HG03558 (cell line): Measurements from ENCODE around the gene GET4.
"Not testable (repeated sequence)": the region's sequence is repeated elsewhere in the genome, so short reads cannot be mapped to it uniquely, and the experiment has no call there.

ENCODE experiments used
- ATAC-seq: cut with Tn5 transposase; IDR thresholded peaks from one replicate; pipeline ENCODE4 v1.9.1; 2021; ENCODE audit warnings: moderate number of reproducible peaks; ENCODE audit not compliant: unreplicated experiment; ENCODE audit errors: extremely low read depth

GET4 gene

DNA sequence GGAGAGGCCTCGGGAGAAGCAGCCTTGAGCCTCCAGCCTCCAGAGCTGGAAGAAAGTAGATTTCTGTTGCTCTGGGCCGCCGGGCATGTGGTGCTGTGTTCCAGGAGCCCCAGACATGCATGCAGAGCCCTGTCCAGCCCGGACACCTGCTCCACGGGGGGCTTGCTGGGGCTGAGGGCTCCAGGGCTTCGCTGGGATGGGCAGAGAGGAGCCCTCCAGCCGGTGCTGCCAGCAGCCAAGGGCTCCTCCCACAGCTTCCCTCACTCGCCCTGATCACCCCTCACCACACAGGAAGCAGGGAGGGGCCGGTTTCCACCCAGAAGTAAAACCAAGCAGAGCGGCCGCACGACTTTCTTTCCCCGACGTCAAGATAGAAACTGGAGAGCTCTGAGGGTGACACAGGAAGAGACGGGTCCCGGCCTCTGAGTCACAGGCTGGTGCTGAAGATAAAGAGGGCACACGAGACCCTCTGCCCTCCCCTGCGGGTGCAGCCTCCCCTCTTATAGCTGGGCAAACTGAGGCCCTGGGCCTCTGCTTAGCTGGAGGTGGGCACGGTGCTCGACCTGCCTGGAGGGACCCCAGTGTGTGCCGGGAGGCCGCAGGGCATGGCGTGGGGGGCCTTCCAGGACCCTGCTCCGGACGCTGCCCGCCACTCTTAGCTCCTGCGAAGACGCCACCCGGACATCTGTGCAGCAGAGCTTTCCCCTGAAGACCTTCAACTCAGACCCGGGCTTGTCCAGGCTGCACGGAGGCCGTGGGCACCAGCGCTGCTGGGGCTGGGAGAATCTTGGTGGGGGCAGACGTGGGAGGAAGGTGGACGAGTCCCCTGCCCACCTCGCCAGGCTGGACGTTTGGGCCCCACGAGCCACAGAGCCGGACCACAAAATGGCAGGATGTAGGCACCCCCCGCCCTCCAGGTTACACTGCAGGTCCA lies 47.0 kb downstream of the GET4 start:
- peak; percentile 51 for ATAC-seq

- not testable (repeated sequence) for ATAC-seq
Observed at GRCh38 chr7:924042-924441, 47.7 kb downstream of the GET4 start.

DNA sequence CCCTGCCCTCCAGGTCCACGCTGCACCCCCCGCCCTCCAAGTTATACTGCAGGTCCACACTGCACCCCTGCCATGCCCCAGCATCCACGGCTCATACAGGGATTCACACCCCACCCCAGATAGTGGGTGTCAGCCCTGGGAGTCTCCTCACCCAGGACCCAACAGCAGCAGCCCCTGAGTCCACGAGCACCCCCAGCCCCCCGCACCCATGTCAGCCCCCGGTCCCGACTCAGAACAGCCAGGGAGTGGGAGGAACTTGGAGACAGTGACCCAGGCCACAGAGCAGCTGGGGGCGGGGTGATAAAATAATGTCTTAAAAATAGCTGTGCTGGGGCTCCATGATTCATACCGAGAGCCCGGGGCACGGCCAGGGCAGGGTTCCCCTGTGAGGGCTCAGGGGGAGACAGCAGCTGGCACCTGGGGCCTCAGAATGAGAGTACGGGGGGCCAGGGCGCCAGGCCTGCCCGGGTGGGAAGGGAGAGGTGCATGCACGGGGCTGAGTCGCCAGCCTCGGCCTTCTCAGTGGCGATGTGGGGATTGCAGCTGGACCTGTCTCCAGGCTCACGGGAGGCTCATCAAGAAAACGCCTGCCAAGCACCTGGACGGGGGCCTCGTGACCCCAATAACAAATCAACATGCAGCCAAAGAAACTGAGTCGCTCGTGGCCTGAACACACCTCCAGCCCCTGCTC lies 48.3 kb downstream of the GET4 start:
- no peak for ATAC-seq

- ATAC-seq, result no peak
Observed at GRCh38 chr7:925601-926000, 49.2 kb downstream of the GET4 start.

- ATAC-seq, result no peak
Observed at GRCh38 chr7:926061-927030, 50.0 kb downstream of the GET4 start.

DNA sequence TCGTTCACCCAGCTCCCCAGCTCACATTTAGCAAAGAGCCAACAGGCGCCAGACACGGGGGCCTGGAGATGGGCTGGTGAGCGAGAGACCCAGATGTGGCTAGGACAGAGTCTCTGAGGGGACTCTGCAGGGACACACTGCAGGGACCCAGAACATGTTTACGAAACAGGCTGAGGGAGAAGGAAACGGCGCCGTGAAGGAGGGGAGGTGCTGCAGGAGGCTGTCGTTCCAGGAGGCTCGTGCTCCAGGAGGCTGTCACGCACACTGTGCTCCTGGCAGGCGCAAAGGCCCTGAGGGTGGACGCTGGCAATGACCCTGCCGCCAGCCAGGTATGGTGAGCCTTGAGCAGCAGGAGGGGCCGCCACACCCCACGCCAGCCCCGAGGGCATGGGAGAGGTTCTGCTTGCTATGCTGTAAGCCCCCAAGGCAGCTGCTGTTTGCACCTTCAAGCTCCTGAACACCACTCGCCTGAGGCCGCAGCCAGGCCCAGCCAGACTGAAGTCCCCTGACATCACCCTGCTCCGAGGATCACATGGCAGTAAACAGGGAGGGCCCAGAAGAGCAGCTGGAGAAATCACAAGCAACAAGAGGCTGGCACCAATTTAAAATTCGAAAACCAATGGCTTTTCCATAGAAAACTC lies 50.8 kb downstream of the GET4 start:
- no peak for ATAC-seq

DNA sequence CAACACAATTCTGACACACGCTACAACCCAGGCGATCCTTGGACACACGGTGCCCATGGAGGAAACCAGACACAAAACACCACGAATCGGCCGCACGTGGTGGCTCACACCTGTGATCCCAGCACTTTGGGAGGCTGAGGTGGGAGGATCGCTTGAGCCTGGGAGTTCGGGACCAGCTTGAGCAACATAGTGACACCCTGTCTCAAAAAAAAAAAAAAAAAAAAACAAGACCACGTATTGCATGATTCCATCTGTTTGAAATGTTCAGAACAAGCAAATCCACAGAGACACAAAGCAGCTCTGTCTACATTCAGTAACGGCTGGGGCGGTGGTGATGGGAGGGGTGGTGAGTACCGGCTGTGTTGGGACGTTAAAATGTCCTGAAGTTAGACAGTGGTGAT lies 53.0 kb downstream of the GET4 start:
- ATAC-seq, result no peak

- ATAC-seq, result no peak
Observed at GRCh38 chr7:930975-931758, 54.8 kb downstream of the GET4 start.

DNA sequence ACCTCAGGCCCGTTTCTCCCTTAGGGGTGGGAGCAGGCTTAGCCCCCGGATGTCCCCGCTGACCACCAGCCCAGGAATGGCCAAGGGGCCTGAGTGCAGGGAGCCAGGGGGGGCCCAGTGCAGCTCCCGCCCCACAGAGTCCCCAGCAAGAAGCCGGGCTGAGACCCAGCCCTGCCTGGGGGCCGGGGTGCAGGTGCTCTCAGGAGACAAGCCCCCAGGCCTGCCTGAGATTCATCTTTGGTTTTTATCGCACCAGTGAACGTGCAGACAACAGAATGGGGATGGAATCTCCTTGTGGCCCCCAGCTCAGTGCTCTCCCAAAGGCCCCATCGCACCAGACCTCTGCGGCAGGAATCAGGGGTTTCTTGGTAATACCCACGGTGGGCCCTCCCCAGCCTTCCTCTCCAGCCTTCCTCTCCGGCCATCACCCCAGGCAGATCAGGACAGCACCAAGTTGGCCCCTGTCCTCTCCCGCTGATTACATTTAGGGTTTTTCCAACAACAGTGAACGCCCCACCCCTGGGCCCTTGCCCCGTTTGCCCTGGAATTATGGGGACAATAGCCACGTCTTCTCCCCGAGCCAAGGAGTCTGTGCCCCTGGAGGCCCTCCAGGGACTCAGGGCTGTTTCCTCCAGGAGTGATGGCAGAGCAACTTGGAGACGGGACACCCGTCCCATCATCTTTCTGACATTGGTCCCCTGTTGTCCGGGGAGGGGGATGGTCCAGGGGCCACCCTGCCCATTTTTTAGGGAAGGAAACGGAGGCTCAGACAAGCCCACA lies 55.7 kb downstream of the GET4 start:
- no peak for ATAC-seq

- no peak for ATAC-seq
Observed at GRCh38 chr7:932651-932975, 56.3 kb downstream of the GET4 start.

DNA sequence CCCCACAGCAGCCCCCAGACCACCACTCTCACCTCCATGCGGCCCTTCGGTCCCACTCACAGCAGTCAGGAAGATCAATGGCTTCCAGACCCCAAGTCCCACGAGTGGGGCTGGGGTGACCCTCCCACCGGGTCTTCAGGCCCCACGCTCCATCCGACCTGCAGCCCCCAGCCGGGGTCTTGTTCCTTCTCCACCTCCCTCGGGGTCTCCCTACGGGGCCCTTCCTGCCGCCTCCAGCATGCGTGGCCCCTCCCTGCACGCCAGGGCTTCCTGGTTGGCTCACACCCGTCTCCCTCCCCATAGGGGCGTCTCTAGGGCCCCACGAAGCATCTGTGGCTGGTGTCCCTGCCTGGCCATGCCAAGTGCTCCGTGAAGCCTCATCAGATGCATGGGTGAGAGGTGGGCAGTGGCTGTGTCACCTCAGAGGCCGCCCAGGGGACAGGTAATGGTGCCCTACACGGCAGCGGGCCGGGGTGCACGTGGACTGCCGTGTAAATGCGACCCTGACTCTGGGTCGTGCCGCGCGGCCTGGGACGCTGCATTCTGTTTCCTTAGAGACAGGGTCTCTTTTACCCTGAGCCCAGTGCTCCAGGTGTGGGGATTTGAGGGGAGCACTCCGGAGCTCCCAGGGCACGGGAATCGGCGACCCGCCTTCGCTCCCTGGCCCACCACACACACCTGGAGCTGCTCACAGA lies 58.3 kb downstream of the GET4 start:
- ATAC-seq, result no peak

GRCh38 chr7:935164-935873 lies 59.0 kb downstream of the GET4 start:
- no peak for ATAC-seq

- no peak for ATAC-seq
Observed at GRCh38 chr7:935874-936385, 59.6 kb downstream of the GET4 start.

DNA sequence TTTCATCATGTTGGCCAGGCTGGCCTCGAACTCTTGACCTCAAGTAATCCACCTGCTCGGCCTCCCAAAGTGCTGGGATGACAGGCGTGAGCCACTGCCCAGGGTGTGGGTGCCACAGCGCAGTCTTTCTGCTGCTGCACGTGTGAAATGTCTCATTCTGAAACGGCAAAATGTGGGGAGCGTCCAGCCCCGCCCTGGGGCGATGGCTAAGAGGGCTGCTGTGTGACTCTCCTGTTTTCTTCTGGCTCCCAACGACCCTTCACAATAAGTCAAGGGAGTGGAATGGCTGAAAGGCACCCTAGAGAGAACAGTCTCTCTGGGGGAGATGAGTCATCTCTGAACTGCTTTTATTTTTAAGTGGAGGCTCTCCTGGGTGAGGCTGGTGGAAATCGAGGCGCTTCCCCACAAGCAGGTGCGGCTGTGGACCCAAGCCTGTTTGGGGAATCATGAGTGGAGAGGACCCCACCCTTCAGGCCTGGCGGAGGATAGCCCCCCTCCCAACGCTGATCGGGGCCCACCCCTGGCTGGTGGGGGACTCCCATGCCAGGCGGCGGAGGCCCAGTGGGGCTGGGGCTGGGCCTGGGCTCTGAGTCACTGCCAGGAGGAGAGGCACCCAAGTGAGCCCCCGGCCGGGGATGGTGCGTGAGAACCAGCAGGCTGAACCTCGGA lies 60.2 kb downstream of the GET4 start:
- ATAC-seq, result peak; percentile 65

GRCh38 chr7:937856-938484 lies 61.6 kb downstream of the GET4 start:
- no peak for ATAC-seq

DNA sequence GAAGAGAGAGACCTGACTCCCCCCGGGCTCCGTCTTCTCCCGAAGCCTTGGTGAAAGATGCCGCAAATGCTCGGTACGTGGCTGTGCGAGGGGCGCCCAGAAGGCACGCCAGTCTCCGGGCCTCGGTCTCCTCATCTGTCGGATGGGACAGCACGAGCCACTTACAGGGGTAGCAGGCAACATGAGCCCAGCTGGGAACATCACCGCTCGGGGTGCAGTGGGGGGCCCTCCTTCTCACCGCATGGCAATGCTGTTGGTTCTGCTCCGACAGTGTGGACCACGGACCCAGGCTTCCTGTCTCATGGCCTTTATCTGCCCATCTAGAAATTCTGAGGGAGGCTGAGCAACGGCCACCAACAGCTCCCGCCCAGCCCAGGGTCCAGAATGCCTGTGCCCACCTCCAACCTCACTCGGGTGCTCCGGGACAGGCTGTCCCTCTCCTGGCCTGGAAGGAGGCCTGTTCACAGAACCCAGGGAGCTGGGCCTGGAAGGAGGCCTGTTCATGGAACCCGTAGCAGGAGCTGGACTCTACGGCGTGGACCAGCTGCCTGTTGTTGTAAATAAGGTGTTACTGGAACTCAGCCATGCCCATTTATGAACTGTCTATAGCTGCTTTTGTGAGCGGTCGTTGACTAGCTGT lies 62.3 kb downstream of the GET4 start:
- no peak for ATAC-seq
